ENCODE data around the gene PDLIM7. TPM values are rescaled to one million over a fixed set of nuclear protein-coding genes. Genes with fewer than 3 reads are reported as not detected.

PDLIM7 gene
- total and polyA plus RNA-seq, 2 of the 8 experiments (the other 6 are each of a cell fraction or from before 2014, with no cell fraction given), result 67.3 to 94.2 TPM

GRCh38 chr5:177447611-177448243, 49.7 kb downstream of the PDLIM7 start (continued):
- TF ChIP-seq CTCF (IDR thresholded peaks at IDR 0.05; ENCODE audit: control extremely low read depth in 1 of 3, insufficient read depth in 1 of 3, low read depth in 1 of 3, low read length in 3 of 3), result peak in 1 of 3 experiments; percentile 24; a peak in 2 of 4 replicates
- peak; percentile 25 for TF ChIP-seq CTBP2 (IDR thresholded peaks at IDR 0.05; ENCODE audit: borderline replicate concordance, insufficient read depth, insufficient read length, low read length)
- no peak for TF ChIP-seq CHD1 (IDR thresholded peaks at IDR 0.05; ENCODE audit: low read depth, low read length)
- peak; percentile 68; the same call in 1 of the 2 replicates for TF ChIP-seq MAFK (IDR thresholded peaks at IDR 0.05; ENCODE audit: low read depth, low read length)
- no peak for TF ChIP-seq GABPA (IDR thresholded peaks at IDR 0.05; ENCODE audit: borderline replicate concordance, insufficient read depth, low read length)
- 0 out of 4 replicates have a peak, but pooled peaks of 1 of the 2 experiments have one; percentile 27 for TF ChIP-seq HDAC2 (IDR thresholded peaks at IDR 0.05; ENCODE audit: borderline replicate concordance in 1 of 2, low read depth in 2 of 2, low read length in 2 of 2)
- TF ChIP-seq ATF2 (IDR thresholded peaks at IDR 0.05; ENCODE audit: low read length), result 0 out of 2 replicates have a peak, but pooled peaks have one; percentile 36
- TF ChIP-seq POU5F1 (IDR thresholded peaks at IDR 0.05; ENCODE audit: low read depth, low read length), result no peak
- TF ChIP-seq CBX8 (IDR thresholded peaks at IDR 0.05; ENCODE audit: borderline replicate concordance, low read depth, low read length), result no peak
- no peak for TF ChIP-seq NRF1 (IDR thresholded peaks at IDR 0.05; ENCODE audit: low read depth, low read length)
- peak; percentile 89 for TF ChIP-seq MAX (IDR thresholded peaks at IDR 0.05)
- no peak for TF ChIP-seq SIX5 (IDR thresholded peaks at IDR 0.05; ENCODE audit: low read depth, low read length)
- peak; percentile 8; the same call in 1 of the 2 replicates for TF ChIP-seq GTF2F1 (IDR thresholded peaks at IDR 0.05; ENCODE audit: borderline replicate concordance, low read depth, low read length)
- TF ChIP-seq BACH1 (IDR thresholded peaks at IDR 0.05; ENCODE audit: low read length), result peak; percentile 87
- TF ChIP-seq JUND (IDR thresholded peaks at IDR 0.05; ENCODE audit: low read length), result peak; percentile 76
- peak; percentile 10; the same call in 1 of the 2 replicates for TF ChIP-seq KDM1A (IDR thresholded peaks at IDR 0.05; ENCODE audit: borderline replicate concordance, low read length)
- peak; percentile 33; the same call in 1 of the 2 replicates for TF ChIP-seq CREB1 (IDR thresholded peaks at IDR 0.05)
- TF ChIP-seq POLR2AphosphoS5 (IDR thresholded peaks at IDR 0.05; ENCODE audit: low read depth, low read length), result peak; percentile 41; the same call in 1 of the 2 replicates
- TF ChIP-seq KDM4A (IDR thresholded peaks at IDR 0.05; ENCODE audit: low read depth, low read length, severe bottlenecking), result peak; percentile 16

All from H1 (cell line).